Measurements from ENCODE around the gene EP400.

EP400 gene

DNA sequence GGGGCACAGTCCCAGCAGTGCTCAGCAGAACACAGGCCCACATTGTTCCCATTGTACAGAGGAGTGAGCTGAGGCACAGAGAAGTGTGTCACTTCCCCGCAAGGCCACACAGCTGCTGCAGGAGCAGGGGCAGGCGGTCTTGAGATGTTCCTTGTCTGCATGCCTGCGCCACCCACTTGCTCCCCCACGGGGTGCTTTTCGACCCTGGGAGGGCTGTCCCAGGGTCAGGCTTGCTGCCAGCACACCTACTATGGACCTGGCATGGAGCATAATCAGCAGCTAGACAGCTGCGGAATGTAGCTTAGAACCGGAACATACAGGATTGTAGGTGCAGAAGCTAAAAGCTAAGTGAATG, 7.8 kb upstream of the EP400 start:
- Histone ChIP-seq H3K4me1 (ENCODE audit: control insufficient read depth, insufficient read depth, low read length) (no peaks in the 10 kb centered on the region), H3K4me3 (ENCODE audit: low read depth, low read length) (no peak overlapping the region), H3K27ac (ENCODE audit: extremely low read depth, low read depth, low read length) (no peak overlapping the region), H3K9me3 (ENCODE audit: control insufficient read depth, insufficient read depth, low read depth, low read length) (no peaks in the 10 kb centered on the region), H3K36me3 (ENCODE audit: control insufficient read depth in 2 of 2, insufficient read depth in 1 of 2, low read length in 2 of 2) (peaks cover 27 to 58% of the 10 kb centered on the region in 2 experiments; a peak in 2 of 3 replicates)
- CTCF ChIA-PET, result no interaction called here
- TF ChIP-seq ZNF792 (tag by site-specific recombination; IDR thresholded peaks at IDR 0.05) (no peak), GLIS1 (tag by site-specific recombination; IDR thresholded peaks at IDR 0.05) (peak; percentile 66)
- POLR2A ChIA-PET, result no interaction called here

DNA sequence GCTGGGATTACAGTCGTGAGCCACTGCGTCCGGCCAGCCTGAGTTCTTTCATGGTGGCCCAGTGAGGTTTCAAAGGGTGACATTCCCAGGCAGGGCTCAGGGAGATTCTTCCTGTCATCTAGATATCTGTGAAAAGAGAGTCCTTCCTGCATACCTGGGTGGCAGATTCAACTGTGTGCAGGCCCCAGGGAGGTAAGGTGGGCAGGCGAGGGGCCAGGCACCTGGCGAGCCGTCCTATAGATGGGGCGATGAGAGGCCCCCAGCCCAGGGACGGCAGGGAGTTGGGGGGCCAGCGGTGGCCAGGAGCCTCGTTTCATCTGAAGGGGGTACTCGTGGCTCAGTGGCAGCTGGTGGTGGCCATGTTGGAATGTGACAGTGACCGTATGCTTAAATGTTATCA, 7.1 kb upstream of the EP400 start:
- ChIA-PET CTCF (no interaction called here), POLR2A (no interaction called here)
- Histone ChIP-seq H3K4me1 (ENCODE audit: control insufficient read depth, insufficient read depth, low read length) (no peaks in the 10 kb centered on the region), H3K4me3 (ENCODE audit: low read depth, low read length) (no peak overlapping the region), H3K9me3 (ENCODE audit: control insufficient read depth, insufficient read depth, low read depth, low read length) (no peaks in the 10 kb centered on the region), H3K27ac (ENCODE audit: extremely low read depth, low read depth, low read length) (no peak overlapping the region), H3K36me3 (ENCODE audit: control insufficient read depth in 2 of 2, insufficient read depth in 1 of 2, low read length in 2 of 2) (peaks cover 27 to 58% of the 10 kb centered on the region in 2 experiments; a peak in 2 of 3 replicates)
- TF ChIP-seq ZEB2 (tag by site-specific recombination; IDR thresholded peaks at IDR 0.05) (no peak), ZNF518A (tag by site-specific recombination; conservative IDR thresholded peaks at IDR 0.05; ENCODE audit: low read depth) (no peak), ZNF155 (tag by site-specific recombination; IDR thresholded peaks at IDR 0.05) (no peak), ZNF423 (tag by site-specific recombination; IDR thresholded peaks at IDR 0.05) (no peak), ZBTB17 (tag by site-specific recombination; IDR thresholded peaks at IDR 0.05) (no peak), TRIM28 (IDR thresholded peaks at IDR 0.05; ENCODE audit: borderline replicate concordance, low read length) (no peak), ZBTB21 (tag by site-specific recombination; IDR thresholded peaks at IDR 0.05) (no peak), ZNF670 (tag by site-specific recombination; IDR thresholded peaks at IDR 0.05; ENCODE audit: low read depth) (no peak), ZNF350 (tag by site-specific recombination; IDR thresholded peaks at IDR 0.05) (no peak), ZNF362 (tag by site-specific recombination; IDR thresholded peaks at IDR 0.05) (no peak), ZNF571 (tag by site-specific recombination; IDR thresholded peaks at IDR 0.05) (no peak), ZNF274 (IDR thresholded peaks at IDR 0.05; ENCODE audit: low read length) (no peak), ZNF274 (tag by site-specific recombination; IDR thresholded peaks at IDR 0.05; ENCODE audit: borderline replicate concordance) (no peak), GLIS1 (tag by site-specific recombination; IDR thresholded peaks at IDR 0.05) (no peak), ZSCAN23 (tag by site-specific recombination; IDR thresholded peaks at IDR 0.05) (no peak), ZNF837 (tag by site-specific recombination; IDR thresholded peaks at IDR 0.05) (no peak), ZNF223 (tag by site-specific recombination; IDR thresholded peaks at IDR 0.05) (no peak), ZNF140 (tag by site-specific recombination; IDR thresholded peaks at IDR 0.05) (no peak), ZNF292 (tag by site-specific recombination; IDR thresholded peaks at IDR 0.05; ENCODE audit: borderline replicate concordance, low read depth) (no peak)
